Mononuclear cell (primary cell): ENCODE data around the gene RHBDD2. TPM values are rescaled to one million over a fixed set of nuclear protein-coding genes. Genes with fewer than 3 reads are reported as not detected.
"Not testable (repeated sequence)": the region's sequence is repeated elsewhere in the genome, so short reads cannot be mapped to it uniquely, and the experiment has no call there.

Experiments
- H3K27me3 ChIP-seq: 2 replicates; pipeline ENCODE4 v1.6.0; 2011; ENCODE audit warnings: low read length, control low read depth; ENCODE audit not compliant: insufficient read depth
- H3K4me1 ChIP-seq: 2 replicates; pipeline ENCODE4 v1.5.1; 2011; ENCODE audit warnings: mild to moderate bottlenecking, low read length, control low read depth; ENCODE audit not compliant: insufficient read depth
- H3K4me3 ChIP-seq: 2 replicates; pipeline ENCODE4 v1.5.1; 2011; ENCODE audit warnings: mild to moderate bottlenecking, low read length, moderate library complexity
- H3K9me3 ChIP-seq: 2 replicates; pipeline ENCODE4 v1.5.1; 2011; ENCODE audit warnings: low read depth, mild to moderate bottlenecking, control low read depth, low read length
- total RNA-seq: library from RNA; depleted of rRNA; stranded (reverse); fragments of >200 nt; gene quantifications from one replicate; pipeline ENCODE4 v1.2.3, GENCODE V29; 2012

The RHBDD2 gene
- total RNA-seq, 1 donor = 65.3 TPM

- H3K4me3 ChIP-seq, H3K9me3 ChIP-seq, H3K4me1 ChIP-seq, H3K27me3 ChIP-seq: not testable (repeated sequence)
These were observed 12.4 kb downstream of the RHBDD2 start for GRCh38 chr7:75891237-75891636.

GRCh38 chr7:75891815-75892411, 13.1 kb downstream of the RHBDD2 start:
- H3K27me3 ChIP-seq = no peaks in the 10 kb centered on the region
- no peaks in the 10 kb centered on the region for H3K4me1 ChIP-seq
- H3K9me3 ChIP-seq = no peaks in the 10 kb centered on the region
- no peak overlapping the region for H3K4me3 ChIP-seq

GRCh38 chr7:75892634-75893272, 13.9 kb downstream of the RHBDD2 start:
- no peaks in the 10 kb centered on the region for H3K27me3 ChIP-seq
- H3K9me3 ChIP-seq = no peaks in the 10 kb centered on the region
- H3K4me3 ChIP-seq = no peak overlapping the region
- no peaks in the 10 kb centered on the region for H3K4me1 ChIP-seq

GRCh38 chr7:75896803-75897327, 18.0 kb downstream of the RHBDD2 start:
- Histone ChIP-seq H3K4me3 (no peak overlapping the region), H3K27me3 (no peaks in the 10 kb centered on the region), H3K4me1 (no peaks in the 10 kb centered on the region), H3K9me3 (no peaks in the 10 kb centered on the region)

- H3K27me3 ChIP-seq = no peaks in the 10 kb centered on the region
- H3K4me3 ChIP-seq = no peak overlapping the region
- H3K9me3 ChIP-seq = no peaks in the 10 kb centered on the region
- H3K4me1 ChIP-seq = peaks cover 8% of the 10 kb centered on the region
These were observed 21.9 kb downstream of the RHBDD2 start for GRCh38 chr7:75900617-75901315.

GRCh38 chr7:75905785-75906604, 27.2 kb downstream of the RHBDD2 start:
- no peak overlapping the region for H3K4me3 ChIP-seq

GRCh38 chr7:75906991-75907667, 28.3 kb downstream of the RHBDD2 start:
- H3K9me3 ChIP-seq = no peaks in the 10 kb centered on the region
- H3K4me1 ChIP-seq = peaks cover 17% of the 10 kb centered on the region
- no peak overlapping the region for H3K4me3 ChIP-seq
- H3K27me3 ChIP-seq = no peaks in the 10 kb centered on the region

More at GRCh38 chr7:75905785-75906604, 27.2 kb downstream of the RHBDD2 start:
- H3K27me3 ChIP-seq = no peaks in the 10 kb centered on the region
- peaks cover 17% of the 10 kb centered on the region for H3K4me1 ChIP-seq
- no peaks in the 10 kb centered on the region for H3K9me3 ChIP-seq

- not testable (repeated sequence) for H3K9me3 ChIP-seq, H3K27me3 ChIP-seq, H3K4me3 ChIP-seq
- peaks cover 17% of the 10 kb centered on the region for H3K4me1 ChIP-seq
These were observed 28.8 kb downstream of the RHBDD2 start for GRCh38 chr7:75907668-75908039.

GRCh38 chr7:75909521-75910132, 30.8 kb downstream of the RHBDD2 start:
- Histone ChIP-seq H3K9me3 (no peaks in the 10 kb centered on the region), H3K4me3 (no peak overlapping the region), H3K4me1 (peaks cover 27% of the 10 kb centered on the region), H3K27me3 (no peaks in the 10 kb centered on the region)

GRCh38 chr7:75911186-75911585, 32.4 kb downstream of the RHBDD2 start:
- H3K4me1 ChIP-seq = peaks cover 23% of the 10 kb centered on the region
- not testable (repeated sequence) for H3K4me3 ChIP-seq, H3K27me3 ChIP-seq, H3K9me3 ChIP-seq

- H3K4me3 ChIP-seq = no peak overlapping the region
- H3K9me3 ChIP-seq = no peaks in the 10 kb centered on the region
- H3K4me1 ChIP-seq = peaks cover 35% of the 10 kb centered on the region
- no peaks in the 10 kb centered on the region for H3K27me3 ChIP-seq
These were observed 34.6 kb downstream of the RHBDD2 start for GRCh38 chr7:75913437-75913836.

- H3K4me3 ChIP-seq = peak overlapping the region; percentile 88
These were observed 35.4 kb downstream of the RHBDD2 start for GRCh38 chr7:75914169-75914654.

GRCh38 chr7:75914655-75915415, 36.0 kb downstream of the RHBDD2 start, which contains the start of gene POR:
Gene POR (plus strand): TSS chr7:75915155. CDS start chr7:75954002, 38,847 bp downstream.
- Histone ChIP-seq H3K4me3 (peak within 1 kb of the TSS; percentile 88), H3K27me3 (no peaks in the 10 kb centered on the region), H3K9me3 (no peaks in the 10 kb centered on the region)

More at GRCh38 chr7:75914169-75914654, 35.4 kb downstream of the RHBDD2 start:
- H3K4me1 ChIP-seq = peaks cover 38% of the 10 kb centered on the region
- H3K9me3 ChIP-seq = no peaks in the 10 kb centered on the region
- no peaks in the 10 kb centered on the region for H3K27me3 ChIP-seq

More at GRCh38 chr7:75914655-75915415, 36.0 kb downstream of the RHBDD2 start, which contains the start of gene POR:
- peaks cover 38% of the 10 kb centered on the region for H3K4me1 ChIP-seq
